Esophagus squamous epithelium (tissue), 5 donors: Measurements from ENCODE around the gene LSP1. TPM values are rescaled to one million over a fixed set of nuclear protein-coding genes. Genes with fewer than 3 reads are reported as not detected.

Source experiments
- DNase-seq: peaks from one replicate; lab custom pipeline; 2025; lab: John Stamatoyannopoulos, UW
- H3K27ac ChIP-seq, 4 donors: fragments of 200-600 bp; sonication (generic); one replicate each; pipeline ENCODE4 v1.5.1; 2016 to 2019; ENCODE audit warnings: mild to moderate bottlenecking in 1 of 4
- H3K27me3 ChIP-seq, 4 donors: fragments of 200-600 bp; sonication (generic); 1 replicate in 3 of 4; 2 replicates in 1 of 4; pipeline versions ENCODE4 v1.5.1 to v1.6.0; 2017 to 2021; ENCODE audit warnings: antibody characterized with exemption in 1 of 4
- H3K36me3 ChIP-seq, 3 donors: fragments of 200-600 bp; sonication (generic); one replicate each; pipeline ENCODE4 v1.5.1; 2016 to 2019
- H3K4me1 ChIP-seq, 3 donors: fragments of 200-600 bp; sonication (generic); one replicate each; pipeline ENCODE4 v1.5.1; 2017 to 2019
- H3K4me3 ChIP-seq, 4 donors: fragments of 200-600 bp; sonication (generic); 1 replicate in 3 of 4; 2 replicates in 1 of 4; pipeline ENCODE4 v1.5.1; 2016 to 2019; ENCODE audit warnings: mild to moderate bottlenecking in 2 of 4, moderate library complexity in 1 of 4
- H3K9me3 ChIP-seq, 3 donors: fragments of 200-600 bp; sonication (generic); one replicate each; pipeline ENCODE4 v1.5.1; 2016 to 2019
- CTCF ChIP-seq, 6 experiments: fragments of 450-650 bp in 4 of 6; fragments of 200-600 bp in 2 of 6; sonication (generic) in 2 of 6; IDR thresholded peaks; one replicate each; pipeline ENCODE4 v1.5.1; 2016 to 2019; ENCODE audit warnings: antibody characterized with exemption in 6 of 6, mild to moderate bottlenecking in 4 of 6, moderate library complexity in 4 of 6
- POLR2A ChIP-seq, 4 donors: fragments of 450-650 bp; IDR thresholded peaks; one replicate each; pipeline ENCODE4 v1.6.1; 2017; ENCODE audit warnings: antibody characterized with exemption in 4 of 4, mild to moderate bottlenecking in 4 of 4, moderate library complexity in 3 of 4
- WGBS, 2 donors: methylation state at CpG; one replicate each; pipeline ENCODE4 v1.1.5; 2018; 5-methylcytosine and 5-hydroxymethylcytosine counted together
- intact Hi-C: fragments of 100-400 bp; cut with DNase I; formaldehyde crosslinking; loops from one replicate; pipeline ENCODE4 v1.15.0; 2022
- total RNA-seq, 4 donors: library from RNA; depleted of rRNA; stranded (reverse); fragments of >200 nt; gene quantifications; one replicate each; pipeline ENCODE4 v1.1.0, GENCODE V29; 2016
- donor health status: DM: yes; HTN: yes; CAD: no.

The LSP1 gene
- total RNA-seq, 4 donors from 2014 or later: 23.3 to 75.9 (median 46.4) TPM

GRCh38 chr11:1878137-1879031, 25.5 kb downstream of the LSP1 start:
- H3K27ac ChIP-seq: peak overlapping the region; percentile 84 to 91 (median 87)
- no peaks in the 10 kb centered on the region for H3K9me3 ChIP-seq
- no peaks in the 10 kb centered on the region for H3K27me3 ChIP-seq
- peaks cover 0 to 7% (median 5%) of the 10 kb centered on the region in 3 donors for H3K36me3 ChIP-seq
- intact Hi-C loops: no loop called here
- DNase-seq: no peak
- no peak for TF ChIP-seq POLR2A (IDR thresholded peaks at IDR 0.05)
- no peak for TF ChIP-seq CTCF (IDR thresholded peaks at IDR 0.05)
- H3K4me1 ChIP-seq: peaks cover 67 to 96% (median 73%) of the 10 kb centered on the region in 3 donors
- 75 to 85% methylated on average over 4 to 6 of the region's 30 CpGs for WGBS, 2 donors
- H3K4me3 ChIP-seq: no peak overlapping the region

GRCh38 chr11:1879342-1879940, 26.6 kb downstream of the LSP1 start:
- no peak for DNase-seq
- H3K9me3 ChIP-seq: no peaks in the 10 kb centered on the region
- intact Hi-C loops: no loop called here
- H3K4me3 ChIP-seq: no peak overlapping the region
- H3K27ac ChIP-seq: peak overlapping the region; percentile 84 to 92 (median 90)
- WGBS, 2 donors: 72 to 88% methylated on average over 5 to 10 of the region's 13 CpGs
- TF ChIP-seq CTCF (IDR thresholded peaks at IDR 0.05): peak in 2 of 6 experiments; percentile 55 to 56
- no peak for TF ChIP-seq POLR2A (IDR thresholded peaks at IDR 0.05)
- H3K4me1 ChIP-seq: peaks cover 67 to 90% (median 68%) of the 10 kb centered on the region in 3 donors
- no peaks in the 10 kb centered on the region for H3K27me3 ChIP-seq
- H3K36me3 ChIP-seq: peaks cover 0 to 18% (median 16%) of the 10 kb centered on the region in 3 donors

GRCh38 chr11:1879941-1880720, 27.2 kb downstream of the LSP1 start:
- intact Hi-C loops: no loop called here
- H3K27me3 ChIP-seq: no peaks in the 10 kb centered on the region
- H3K36me3 ChIP-seq: peaks cover 0 to 25% (median 19%) of the 10 kb centered on the region in 3 donors
- H3K4me3 ChIP-seq: no peak overlapping the region
- H3K4me1 ChIP-seq: peaks cover 61 to 83% (median 61%) of the 10 kb centered on the region in 3 donors
- 59 to 68% methylated on average over 6 to 21 of the region's 32 CpGs for WGBS, 2 donors
- peak overlapping the region; percentile 84 to 92 (median 90) for H3K27ac ChIP-seq
- H3K9me3 ChIP-seq: no peaks in the 10 kb centered on the region
- DNase-seq: no peak
- no peak for TF ChIP-seq POLR2A (IDR thresholded peaks at IDR 0.05)
- no peak for TF ChIP-seq CTCF (IDR thresholded peaks at IDR 0.05)

GRCh38 chr11:1880746-1881441, 28.0 kb downstream of the LSP1 start:
- intact Hi-C loops: no loop called here
- 0 to 100% methylated on average over 1 to 5 of the region's 9 CpGs for WGBS, 2 donors
- Histone ChIP-seq H3K9me3 (no peaks in the 10 kb centered on the region), H3K4me1 (peaks cover 53 to 75% (median 54%) of the 10 kb centered on the region in 3 donors), H3K27me3 (no peaks in the 10 kb centered on the region), H3K36me3 (peaks cover 0 to 33% (median 21%) of the 10 kb centered on the region in 3 donors), H3K27ac (peak overlapping the region; percentile 84 to 92 (median 90)), H3K4me3 (no peak overlapping the region)
- no peak for TF ChIP-seq POLR2A (IDR thresholded peaks at IDR 0.05)
- TF ChIP-seq CTCF (IDR thresholded peaks at IDR 0.05): no peak
- no peak for DNase-seq
